Dedifferentiated amniotic fluid mesenchymal stem cell (primary cell): ENCODE results near the gene NSRP1.
"Not testable (repeated sequence)": the region's sequence is repeated elsewhere in the genome, so short reads cannot be mapped to it uniquely, and the experiment has no call there.

ENCODE experiments used
- DNase-seq: peaks from one replicate; pipeline ENCODE4 v3.0.0-alpha.2; 2016; ENCODE audit errors: extremely low spot score

The NSRP1 gene

GRCh38 chr17:30116661-30117551 is at the start of gene NSRP1:
Gene NSRP1, plus strand, starts transcription at chr17:30116816. Its CDS starts 28 bp downstream, at chr17:30116844.
- DNase-seq: peak; percentile 96

DNA sequence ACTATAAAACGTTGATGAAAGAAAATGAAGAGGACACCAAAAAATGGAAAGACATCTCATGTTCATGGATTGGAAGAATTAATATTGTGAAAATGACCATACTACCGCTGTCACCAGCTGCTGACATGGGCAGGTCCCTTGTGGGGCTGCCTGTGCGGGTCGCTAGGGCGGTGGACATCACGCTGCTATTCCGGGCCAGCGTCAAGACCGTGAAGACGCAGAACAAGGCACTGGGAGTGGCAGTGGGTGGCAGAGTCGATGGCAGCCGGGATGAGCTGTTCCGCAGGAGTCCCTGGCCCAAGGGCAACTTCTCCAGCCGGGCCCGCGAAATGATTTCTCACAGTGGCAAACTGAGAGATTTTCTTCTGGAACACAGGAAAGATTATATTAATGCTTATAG is 48.2 kb upstream of the NSRP1 start:
- no peak for DNase-seq

DNA sequence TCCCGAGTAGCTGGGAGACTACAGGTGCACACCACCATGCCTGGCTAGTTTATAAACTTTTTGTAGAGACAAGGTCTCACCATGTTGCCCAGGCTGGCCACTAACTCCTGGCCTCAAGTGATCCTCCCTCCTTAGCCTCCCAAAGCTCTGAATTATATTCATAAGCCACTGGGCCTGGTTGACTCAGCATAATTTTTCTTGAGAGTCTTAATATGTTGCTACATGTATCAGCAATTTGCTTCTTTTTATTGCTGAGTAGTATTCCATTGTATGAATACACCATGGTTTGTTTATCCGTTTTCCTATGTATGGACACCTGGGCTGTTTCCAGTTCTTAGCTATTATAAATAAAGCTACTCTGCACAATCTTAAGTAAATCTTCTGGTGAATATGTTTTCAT is 42.4 kb upstream of the NSRP1 start:
- no peak for DNase-seq

- no peak for DNase-seq
These were observed 41.9 kb upstream of the NSRP1 start for GRCh38 chr17:30074730-30075129.

GRCh38 chr17:30082773-30083172 is 33.8 kb upstream of the NSRP1 start:
- no peak for DNase-seq

DNA sequence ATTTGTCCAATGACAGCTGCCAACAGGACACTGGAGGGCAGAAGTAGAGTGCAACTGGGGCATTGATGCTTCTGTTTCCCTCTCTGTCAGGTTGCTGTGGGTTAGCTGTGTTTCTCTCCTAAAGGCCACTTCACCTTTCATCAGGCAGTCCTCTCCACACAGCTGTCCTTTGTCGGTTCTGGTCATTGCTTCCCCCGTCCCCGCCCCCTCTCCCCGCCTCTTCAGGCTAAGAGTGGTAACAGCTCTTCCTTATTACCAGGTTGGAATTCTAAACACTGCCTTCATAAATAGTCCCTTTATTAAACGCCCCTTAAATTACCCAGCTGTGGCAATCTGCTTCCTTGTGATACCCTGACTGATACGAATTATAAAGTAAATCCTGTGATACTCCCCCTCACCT is 31.8 kb upstream of the NSRP1 start:
- no peak for DNase-seq

- DNase-seq: no peak
These were observed 29.7 kb upstream of the NSRP1 start for GRCh38 chr17:30086896-30087295.

DNA sequence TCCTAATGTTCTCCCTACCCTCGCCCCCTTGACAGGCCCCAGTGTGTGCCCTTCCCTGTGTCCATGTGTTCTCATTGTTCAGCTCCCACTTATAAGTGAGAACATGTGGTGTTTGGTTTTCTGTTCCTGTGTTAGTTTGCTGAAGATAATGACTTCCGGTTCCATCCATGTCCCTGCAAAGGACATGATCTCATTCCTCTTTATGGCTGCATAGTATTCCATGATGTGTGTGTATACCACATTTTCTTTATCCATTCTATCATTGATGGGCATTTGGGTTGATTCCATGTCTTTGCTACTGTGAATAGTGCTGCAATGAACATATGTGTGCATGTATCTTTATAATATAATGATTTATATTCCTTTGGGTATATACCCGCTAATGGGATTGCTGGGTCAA is 29.2 kb upstream of the NSRP1 start:
- not testable (repeated sequence) for DNase-seq

- peak; percentile 14 for DNase-seq
These were observed 25.4 kb upstream of the NSRP1 start for GRCh38 chr17:30091121-30091670.

DNA sequence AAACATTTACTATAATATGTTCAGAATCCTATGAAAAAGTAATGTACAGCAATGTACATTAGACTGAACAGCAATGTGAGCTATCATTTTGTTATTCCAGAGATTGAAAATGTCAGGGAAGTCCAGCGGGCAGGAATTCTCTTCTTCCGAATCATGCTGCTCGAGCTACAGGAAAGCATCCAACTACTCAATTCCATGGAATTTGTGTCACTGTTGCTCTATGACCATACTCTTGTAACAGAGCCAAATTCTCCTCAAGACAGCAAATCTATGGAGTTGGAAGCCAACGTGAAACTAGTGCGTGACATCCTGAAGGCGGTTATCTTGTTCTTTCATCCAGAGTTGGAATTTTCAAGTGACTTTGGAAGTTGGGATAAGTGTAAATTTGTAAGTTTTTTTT is 24.8 kb upstream of the NSRP1 start:
- DNase-seq: peak; percentile 88

GRCh38 chr17:30092886-30093285 is 23.7 kb upstream of the NSRP1 start:
- no peak for DNase-seq

- DNase-seq: peak; percentile 65
These were observed 23.0 kb upstream of the NSRP1 start for GRCh38 chr17:30093463-30094147.

DNA sequence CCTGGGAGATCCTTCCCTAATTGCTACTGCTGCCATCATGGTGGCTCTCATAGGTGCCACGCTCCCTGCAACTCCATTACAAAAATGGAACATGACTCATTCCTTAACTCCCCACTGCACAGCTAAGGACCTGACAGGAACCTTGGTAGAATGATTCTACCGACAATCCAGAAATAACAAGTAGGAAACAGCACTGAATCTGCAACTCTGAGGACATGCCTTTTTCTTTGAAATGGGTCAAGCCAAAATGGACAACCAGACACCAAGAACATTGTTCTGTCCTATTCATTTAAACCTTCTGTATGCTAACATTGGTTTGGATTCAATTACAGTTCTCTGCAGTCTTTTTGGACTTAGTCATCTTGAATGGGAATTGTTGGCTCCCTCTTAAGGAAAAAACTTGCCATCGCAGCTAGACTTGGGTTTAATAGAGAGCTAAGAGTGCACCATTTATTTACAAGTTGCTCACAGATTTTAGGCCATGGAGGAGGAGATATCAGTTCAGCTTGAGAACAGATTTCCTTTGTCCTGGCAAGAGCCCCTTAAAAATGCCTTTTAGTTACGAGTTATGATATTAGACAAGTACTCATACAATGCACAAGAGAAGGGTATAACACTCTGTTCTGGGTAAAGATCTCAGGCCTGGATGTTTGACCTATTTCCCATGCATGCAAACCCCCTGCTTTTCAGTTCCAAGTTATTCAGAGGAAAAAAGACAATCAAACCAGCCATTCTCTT is 20.9 kb upstream of the NSRP1 start:
- peak; percentile 90 for DNase-seq

- no peak for DNase-seq
These were observed 14.8 kb upstream of the NSRP1 start for GRCh38 chr17:30101686-30102390.

GRCh38 chr17:30103921-30104320 is 12.7 kb upstream of the NSRP1 start:
- DNase-seq: no peak

DNA sequence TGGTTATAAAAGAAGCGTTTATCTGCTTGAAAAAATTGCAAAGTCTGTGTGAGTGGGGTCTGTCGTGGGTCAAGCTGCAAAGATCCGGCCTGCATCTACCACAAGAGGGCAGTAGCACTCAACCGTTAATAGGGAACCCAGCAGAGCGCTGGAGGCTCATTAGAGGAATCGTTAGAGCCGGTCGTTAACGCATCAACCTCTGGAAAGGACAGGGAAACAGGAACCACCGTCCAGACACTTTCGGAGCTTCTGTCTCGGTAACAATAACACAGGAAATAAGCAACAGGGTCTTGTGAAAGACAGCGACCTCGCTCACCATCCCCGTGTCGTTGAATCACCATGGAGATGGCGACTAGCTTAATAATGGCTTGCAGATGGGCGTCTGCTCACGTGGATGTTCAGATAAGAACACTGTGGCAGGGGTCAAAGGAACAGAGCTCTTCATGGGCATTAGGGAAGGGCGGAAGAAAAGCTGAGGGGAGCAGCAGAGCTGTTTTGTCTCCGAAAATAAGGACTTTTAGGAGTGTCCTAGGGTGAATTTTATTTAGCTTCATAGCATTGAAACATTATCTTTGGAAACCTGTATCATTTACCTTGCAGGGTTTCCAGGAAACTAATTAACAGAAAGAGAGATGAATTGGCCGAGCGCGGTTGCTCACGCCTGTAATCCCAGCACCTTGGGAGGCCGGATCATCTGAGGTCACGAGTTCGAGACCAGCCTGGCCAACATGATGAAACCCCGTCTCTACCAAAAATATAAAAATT is 11.9 kb upstream of the NSRP1 start:
- peak; percentile 77 for DNase-seq

GRCh38 chr17:30112794-30113193 is 3.8 kb upstream of the NSRP1 start:
- DNase-seq: no peak

DNA sequence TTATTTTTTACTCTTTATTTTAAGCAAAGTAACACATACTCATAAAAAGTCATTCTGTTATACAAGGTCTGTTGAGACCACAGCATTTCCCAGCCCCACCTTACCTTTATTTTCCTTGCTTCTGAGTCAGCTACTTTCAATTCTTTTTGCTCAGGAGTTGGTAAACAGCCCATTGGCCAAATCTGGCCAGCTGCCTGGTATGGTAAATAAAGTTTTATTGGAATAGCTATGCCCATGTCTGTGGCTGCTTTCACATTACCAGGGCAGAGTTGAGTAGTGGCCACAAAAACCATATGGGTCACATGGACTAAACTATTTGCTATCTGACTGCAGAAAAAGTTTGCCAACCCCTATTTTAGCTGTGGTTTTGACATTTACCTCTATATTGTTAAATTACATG is 3.4 kb upstream of the NSRP1 start:
- DNase-seq: no peak

- DNase-seq: no peak
These were observed 313 bp upstream of the NSRP1 start for GRCh38 chr17:30116345-30116660.

DNA sequence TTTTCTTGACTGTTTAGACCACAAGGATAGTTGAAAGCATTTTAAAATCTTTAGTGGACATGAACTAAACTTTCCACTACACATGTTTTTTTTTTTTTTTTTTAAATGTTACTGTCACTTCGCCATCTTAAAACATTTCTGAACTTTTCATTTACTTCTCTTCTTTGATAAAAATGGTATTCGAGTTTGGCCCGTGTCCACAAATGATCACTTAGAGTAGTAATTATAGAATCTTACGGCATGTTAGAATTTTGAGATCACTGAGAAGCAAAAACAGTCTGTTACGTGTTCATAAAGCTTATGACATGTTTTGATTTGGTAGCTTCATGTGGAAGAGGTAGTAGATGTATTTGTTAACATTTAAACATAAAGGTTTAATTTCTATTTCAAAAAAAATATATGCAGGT is 1.1 kb downstream of the NSRP1 start:
- no peak for DNase-seq

- DNase-seq: not testable (repeated sequence)
These were observed 2.0 kb downstream of the NSRP1 start for GRCh38 chr17:30118635-30119034.
